IMR-90 (cell line): Measurements from ENCODE around the gene CCDC17.

ENCODE experiments used
- BHLHE40 ChIP-seq: fragments of 150-350 bp; IDR thresholded peaks from 2 replicates; pipeline ENCODE4 v1.6.1; 2016; ENCODE audit warnings: mild to moderate bottlenecking, low read depth, low read length
- CEBPB ChIP-seq: IDR thresholded peaks from 2 replicates; pipeline ENCODE4 v1.6.1; 2012; ENCODE audit warnings: low read depth, low read length, improper control_type of control experiment
- CHD1 ChIP-seq: IDR thresholded peaks from 2 replicates; pipeline ENCODE4 v1.6.1; 2012; ENCODE audit warnings: low read depth, low read length, improper control_type of control experiment
- CTCF ChIP-seq: conservative IDR thresholded peaks from 2 replicates; pipeline ENCODE4 v1.5.1; 2012; ENCODE audit warnings: mild to moderate bottlenecking, low read depth, low read length, improper control_type of control experiment
- MAZ ChIP-seq: IDR thresholded peaks from 2 replicates; pipeline ENCODE4 v1.6.1; 2012; ENCODE audit warnings: low read depth, mild to moderate bottlenecking, low read length, improper control_type of control experiment, moderate library complexity, borderline replicate concordance
- POLR2A ChIP-seq: IDR thresholded peaks from 2 replicates; pipeline ENCODE4 v1.6.1; 2012; ENCODE audit warnings: mild to moderate bottlenecking, low read depth, low read length
- RCOR1 ChIP-seq: IDR thresholded peaks from 2 replicates; pipeline ENCODE4 v1.6.1; 2012; ENCODE audit warnings: mild to moderate bottlenecking, low read length, improper control_type of control experiment; ENCODE audit not compliant: insufficient replicate concordance
- RFX5 ChIP-seq: IDR thresholded peaks from 2 replicates; pipeline ENCODE4 v1.8.0; 2012; ENCODE audit warnings: low read depth, mild to moderate bottlenecking, low read length, moderate library complexity

DNA sequence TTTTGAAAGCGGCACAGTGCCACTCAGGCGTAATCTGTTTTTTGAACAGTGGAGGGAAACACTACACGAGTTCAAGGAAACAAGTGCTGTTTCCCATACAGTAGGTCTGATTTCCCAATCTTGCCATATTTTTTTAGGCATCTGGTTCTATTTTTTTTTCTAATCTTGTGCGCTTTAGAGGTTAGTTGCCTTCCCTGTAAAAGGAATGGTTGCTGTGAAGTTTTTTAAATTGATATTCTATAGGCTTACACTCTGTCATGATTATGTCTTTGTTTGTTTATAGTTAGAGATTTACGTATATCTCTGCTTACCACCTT lies 38.8 kb downstream of the CCDC17 start:
- TF ChIP-seq CTCF (no peak), MAZ (no peak), RFX5 (no peak), RCOR1 (no peak), POLR2A (no peak), BHLHE40 (no peak), CEBPB (peak; percentile 57), CHD1 (no peak)
